Upper lobe of left lung (tissue), 4 donors: ENCODE results near the gene ZKSCAN3.

Experiments used
- CTCF ChIP-seq, 6 experiments: fragments of 450-650 bp in 4 of 6; fragments of 200-600 bp in 2 of 6; sonication (generic) in 2 of 6; IDR thresholded peaks; one replicate each; pipeline ENCODE4 v1.5.1; 2016 to 2019; ENCODE audit warnings: antibody characterized with exemption in 6 of 6
- POLR2AphosphoS5 ChIP-seq, 2 donors: sonication (generic); formaldehyde crosslinking; IDR thresholded peaks; one replicate each; pipeline ENCODE4 v1.5.1; 2017; ENCODE audit warnings: antibody characterized with exemption in 2 of 2

DNA sequence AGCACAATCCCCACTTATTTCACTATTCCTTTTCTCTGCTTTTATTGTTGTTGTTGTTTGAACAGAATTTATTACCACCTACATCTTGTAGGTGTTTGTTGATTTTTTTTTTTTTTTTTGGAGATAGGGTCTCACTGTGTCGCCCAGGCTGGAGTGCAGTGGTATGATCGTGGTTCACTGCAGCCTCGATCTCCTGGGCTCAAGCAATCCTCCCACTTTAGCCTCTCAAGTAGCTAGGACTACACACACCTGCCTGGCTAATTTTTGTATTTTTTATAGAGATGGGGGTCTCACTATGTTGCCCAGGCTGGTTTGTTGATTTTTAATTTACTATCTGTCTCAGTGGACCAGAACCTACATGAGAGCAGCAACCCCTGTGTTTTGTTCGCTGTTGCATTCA, 46.2 kb downstream of the ZKSCAN3 start:
- TF ChIP-seq CTCF (IDR thresholded peaks at IDR 0.05) = no peak
- no peak for TF ChIP-seq POLR2AphosphoS5 (IDR thresholded peaks at IDR 0.05)
